Activated T-cell treated with anti-CD3 and anti-CD28 coated beads, Interleukin-2, amount 50 U/mL, for 1 hour (primary cell): Measurements from ENCODE around the gene PDK3.

Experiments
- DNase-seq: peaks from one replicate; pipeline ENCODE4 v3.0.0-alpha.2; 2020

PDK3 gene

DNA sequence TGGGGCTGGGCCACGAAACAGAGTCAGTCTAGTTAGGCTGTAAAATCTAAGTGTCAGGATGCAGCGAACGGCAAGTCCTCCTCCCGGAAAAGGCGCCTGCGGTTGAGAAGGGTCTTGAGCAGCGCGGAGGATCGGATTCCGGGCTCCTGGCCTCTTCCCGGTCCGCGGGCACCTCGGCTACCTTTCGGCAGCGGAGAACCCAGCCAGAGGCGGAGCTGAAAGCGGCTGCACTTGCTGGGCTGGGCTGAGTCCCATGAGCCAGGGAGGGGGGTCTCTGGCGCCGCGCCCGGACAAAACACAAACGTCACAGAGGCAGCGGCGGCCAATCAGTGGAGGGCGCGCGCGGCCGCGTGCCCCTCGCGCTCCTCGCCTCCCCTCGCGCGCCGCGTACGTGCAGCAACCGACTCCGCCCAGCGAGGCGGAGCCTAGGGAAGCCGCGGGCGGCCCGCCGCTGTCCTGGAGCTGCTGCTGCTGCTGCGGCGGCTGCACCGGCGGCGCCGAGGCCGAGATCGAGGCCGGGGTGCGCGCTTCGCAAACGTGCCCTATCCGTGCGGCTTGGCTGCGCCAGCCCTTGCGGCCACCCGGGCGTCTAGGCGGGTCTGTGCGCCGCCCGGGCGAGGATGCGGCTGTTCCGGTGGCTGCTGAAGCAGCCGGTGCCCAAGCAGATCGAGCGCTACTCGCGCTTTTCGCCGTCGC lies at the start of gene PDK3:
Gene PDK3 (plus strand): TSS at position 451 of the 696 bp plus-strand sequence. CDS start 170 bp downstream, at position 621.
- peak; percentile 88 for DNase-seq

- DNase-seq, result no peak
Measured at GRCh38 chrX:24415921-24416320, 49.2 kb upstream of the PDK3 start.

- DNase-seq, result no peak
Measured at GRCh38 chrX:24423960-24424359, 41.1 kb upstream of the PDK3 start.

GRCh38 chrX:24424948-24425347 lies 40.1 kb upstream of the PDK3 start:
- DNase-seq, result no peak

- no peak for DNase-seq
Measured at GRCh38 chrX:24425806-24426205, 39.3 kb upstream of the PDK3 start.

DNA sequence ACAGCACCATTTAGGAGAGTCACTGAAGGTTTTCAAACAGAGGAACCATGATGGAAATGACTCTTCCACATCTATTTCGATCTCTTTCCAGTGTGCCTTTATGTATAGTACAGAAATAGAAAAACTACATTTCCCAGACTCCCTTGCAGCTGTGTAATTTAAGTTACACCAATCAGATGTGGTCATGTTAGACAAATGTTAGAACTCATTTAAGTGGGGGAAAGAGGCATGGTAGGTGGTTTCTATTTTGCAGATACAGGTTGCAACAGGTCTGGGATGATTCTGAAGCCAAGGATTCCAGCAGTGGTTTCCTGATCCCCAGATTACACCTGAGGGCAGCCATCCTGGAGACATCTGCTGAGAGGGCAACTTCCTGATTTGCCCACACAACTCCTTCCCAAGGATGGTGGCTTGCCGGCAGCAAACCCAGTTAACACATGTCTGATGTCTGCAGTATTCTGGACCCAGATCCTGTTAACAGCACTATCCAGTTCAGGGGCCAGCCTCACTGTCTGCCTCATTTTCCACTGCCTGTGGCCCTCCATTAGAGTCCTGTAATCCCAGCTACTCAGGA lies 38.7 kb upstream of the PDK3 start:
- no peak for DNase-seq

DNA sequence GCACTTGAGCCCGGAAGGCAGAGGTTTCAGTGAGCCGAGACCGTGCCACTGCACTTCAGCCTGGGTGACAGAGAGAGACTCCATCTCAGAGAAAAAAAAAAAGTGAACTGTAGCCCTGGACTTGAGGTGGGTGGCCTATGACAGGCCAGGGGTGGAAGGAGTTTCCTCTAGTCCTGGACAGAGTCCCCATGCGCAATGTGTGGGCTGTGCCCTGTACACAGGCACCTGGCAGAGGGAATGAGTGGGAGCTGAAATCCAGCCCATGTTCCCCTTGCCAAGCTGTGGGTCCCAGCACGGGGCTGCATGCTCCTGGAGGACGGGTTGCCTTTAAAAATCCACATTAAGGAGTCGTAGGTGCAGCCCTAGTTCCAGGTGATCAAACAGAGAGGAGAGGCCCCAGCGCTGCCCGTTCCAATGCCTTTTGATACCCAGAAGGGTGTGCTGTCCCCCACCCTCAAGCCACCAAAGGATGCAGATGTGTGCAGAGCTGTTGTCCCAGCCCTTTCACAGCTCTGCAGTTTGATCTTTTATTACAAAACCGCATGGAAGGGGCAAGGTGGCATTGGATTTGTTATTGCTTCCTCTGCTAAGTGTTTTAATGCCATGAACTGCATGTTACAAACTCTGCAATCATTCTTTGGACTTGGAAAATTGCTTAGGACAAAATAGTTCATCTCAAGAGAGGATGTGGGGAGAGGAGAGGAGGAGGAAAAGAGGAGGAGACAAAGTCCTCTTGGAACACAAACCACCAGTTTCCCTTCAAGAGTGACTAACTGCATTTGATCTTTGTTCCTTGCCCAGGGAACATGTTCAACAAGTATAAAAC lies 38.0 kb upstream of the PDK3 start:
- no peak for DNase-seq

DNA sequence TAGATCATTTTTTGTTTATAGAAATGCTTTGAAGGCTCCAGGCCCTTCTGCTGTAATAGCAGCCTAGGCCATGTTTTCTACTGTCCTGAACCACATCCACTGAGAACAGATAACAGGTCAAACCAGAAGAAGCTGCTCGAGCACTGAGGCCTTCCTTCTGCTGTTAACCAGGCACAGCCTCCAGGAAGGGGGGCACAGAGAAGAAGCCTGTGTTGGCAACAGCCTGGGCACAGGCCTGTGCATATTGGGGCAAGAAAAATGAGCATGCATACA lies 37.4 kb upstream of the PDK3 start:
- no peak for DNase-seq

- no peak for DNase-seq
Measured at GRCh38 chrX:24428516-24428915, 36.6 kb upstream of the PDK3 start.

- no peak for DNase-seq
Measured at GRCh38 chrX:24435060-24435459, 30.0 kb upstream of the PDK3 start.

DNA sequence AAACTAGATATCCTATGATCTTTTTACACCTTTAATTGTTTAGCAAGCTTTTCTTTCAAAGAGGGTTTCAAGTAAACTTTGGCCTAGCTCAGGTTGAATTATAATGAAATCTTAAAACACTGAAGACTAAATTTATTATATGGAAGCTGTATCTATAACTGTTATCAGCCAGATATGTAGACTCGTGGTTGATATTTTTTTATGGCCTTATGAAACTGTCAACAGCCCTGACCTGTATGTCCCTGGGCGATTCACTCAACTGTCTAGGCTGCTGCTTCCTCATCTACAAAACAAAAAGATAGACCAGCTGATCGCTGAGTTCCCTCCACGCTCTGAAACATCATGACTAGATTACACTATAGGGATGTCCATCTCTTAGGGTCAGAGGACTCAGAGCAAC lies 21.2 kb upstream of the PDK3 start:
- DNase-seq, result no peak

- DNase-seq, result no peak
Measured at GRCh38 chrX:24444645-24445044, 20.4 kb upstream of the PDK3 start.

DNA sequence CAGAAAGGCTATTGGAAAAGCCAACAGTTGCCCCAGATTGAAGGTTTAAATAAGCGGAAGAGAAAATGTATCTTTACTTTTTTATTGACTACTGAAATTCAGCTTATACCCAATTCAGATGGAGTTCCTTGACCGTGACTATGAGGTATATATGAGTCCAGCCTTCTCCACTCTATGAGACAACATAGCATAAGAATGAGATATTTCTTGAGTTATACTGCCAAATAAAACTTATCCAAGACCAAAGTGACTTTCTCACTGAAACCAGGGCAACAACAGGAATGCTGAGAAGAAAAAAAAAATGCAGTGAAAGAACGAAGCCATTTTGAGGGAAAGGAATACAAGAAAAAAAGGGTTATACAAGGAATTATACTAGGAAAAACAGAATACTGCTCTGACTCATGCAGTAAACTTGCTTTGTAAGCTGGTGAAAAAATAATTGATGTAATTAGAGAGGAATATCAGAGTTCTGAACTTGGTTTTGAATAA lies 16.3 kb upstream of the PDK3 start:
- DNase-seq, result no peak

GRCh38 chrX:24463077-24463476 lies 2.0 kb upstream of the PDK3 start:
- no peak for DNase-seq

- DNase-seq, result no peak
Measured at GRCh38 chrX:24464498-24464835, 619 bp upstream of the PDK3 start.

DNA sequence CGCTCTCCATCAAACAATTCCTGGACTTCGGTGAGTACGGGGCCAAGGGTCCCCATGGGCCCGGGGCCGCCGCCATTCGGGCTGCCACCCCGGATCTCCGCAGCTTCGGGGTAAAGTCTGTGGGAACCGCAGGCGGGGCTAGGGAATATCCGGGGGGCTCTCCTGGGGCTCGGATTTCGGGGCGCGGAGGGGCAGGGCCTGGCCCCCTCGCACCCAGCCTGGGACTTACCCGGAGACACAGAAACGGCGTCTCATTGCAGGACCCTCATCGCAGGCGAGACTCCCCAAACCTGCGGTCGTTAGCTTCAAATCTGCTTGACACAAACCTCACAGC lies 413 bp downstream of the PDK3 start:
- DNase-seq, result no peak

GRCh38 chrX:24466025-24466424 lies 939 bp downstream of the PDK3 start:
- no peak for DNase-seq

DNA sequence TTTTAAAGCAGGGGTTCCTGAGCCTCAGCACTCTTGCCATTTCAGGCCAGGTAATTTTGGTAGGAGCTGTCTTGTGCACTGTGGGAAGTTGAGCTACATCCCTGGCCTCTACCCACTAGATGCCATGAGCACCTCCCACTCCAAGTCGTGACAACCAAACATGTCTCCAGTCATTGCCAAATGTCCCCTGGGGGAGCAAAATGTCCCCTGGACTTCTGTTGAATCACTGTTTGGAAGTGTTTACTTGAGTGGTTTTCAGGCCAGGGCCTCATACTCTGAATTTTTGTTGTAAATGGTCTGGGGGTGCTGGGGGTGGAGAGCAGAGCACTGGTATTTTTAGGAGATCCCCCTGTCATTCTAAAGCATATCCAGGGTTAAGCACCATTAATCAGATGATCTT lies 3.2 kb downstream of the PDK3 start:
- no peak for DNase-seq

- no peak for DNase-seq
Measured at GRCh38 chrX:24471808-24472207, 6.7 kb downstream of the PDK3 start.

DNA sequence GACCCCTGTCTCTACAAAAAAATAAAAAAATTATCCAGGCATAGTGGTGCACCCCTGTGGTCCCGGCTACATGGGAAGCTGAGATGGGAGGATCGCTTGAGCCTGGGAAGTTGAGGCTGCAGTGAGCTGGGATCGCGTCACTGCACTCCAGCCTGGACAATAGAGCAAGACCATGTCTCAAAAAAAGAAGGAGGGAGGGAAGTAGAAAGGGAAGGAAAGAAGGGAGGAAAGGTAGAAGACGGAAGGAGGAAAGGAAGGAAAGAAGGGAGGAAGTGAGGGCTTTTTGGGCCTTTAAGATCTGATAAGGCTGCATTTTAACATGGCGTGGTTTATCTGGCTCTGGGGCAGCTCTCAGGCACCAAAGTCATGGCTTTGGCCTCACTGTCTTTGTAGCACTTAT lies 10.4 kb downstream of the PDK3 start:
- no peak for DNase-seq

DNA sequence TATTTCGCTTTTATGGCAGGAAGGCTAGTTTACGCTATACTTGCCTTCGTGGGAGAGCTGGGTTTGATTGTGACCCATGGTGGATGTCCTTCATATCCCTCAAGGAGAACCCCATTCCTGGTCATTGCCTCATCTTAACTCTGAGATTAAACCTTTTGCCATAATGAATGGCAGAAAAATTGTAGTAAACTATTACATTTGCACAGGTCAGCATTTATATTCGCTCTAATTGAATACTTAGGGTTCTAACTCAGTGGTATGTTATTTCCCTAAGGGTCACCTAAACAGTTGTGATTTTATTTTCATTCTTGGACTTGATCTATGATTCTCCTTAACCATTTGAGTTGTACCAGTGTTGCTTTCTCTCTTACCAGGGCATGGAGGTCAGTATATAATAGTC lies 13.4 kb downstream of the PDK3 start:
- no peak for DNase-seq

- DNase-seq, result peak; percentile 57
Measured at GRCh38 chrX:24479924-24480323, 14.8 kb downstream of the PDK3 start.

DNA sequence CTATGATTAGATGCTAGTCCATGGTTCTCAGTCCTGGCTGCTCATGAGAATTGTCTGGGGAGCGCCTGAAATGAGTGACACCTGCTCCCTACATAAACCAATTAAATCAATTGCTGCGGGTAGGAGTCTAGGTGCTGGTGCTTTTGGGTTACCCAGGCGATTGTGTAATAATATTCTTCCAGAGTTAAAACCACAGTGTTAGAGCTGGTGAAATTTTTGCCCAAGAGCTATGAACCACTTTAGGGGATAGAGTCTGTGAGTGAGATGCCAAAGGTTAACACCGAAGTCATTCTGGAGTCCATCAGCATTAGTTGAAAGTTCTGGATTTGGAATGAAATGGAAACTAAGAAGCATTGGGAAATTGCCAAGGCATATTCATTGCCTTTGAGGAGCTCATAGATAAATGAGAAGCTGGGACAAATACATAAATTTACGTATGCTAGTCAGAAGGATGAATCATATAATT lies 15.3 kb downstream of the PDK3 start:
- no peak for DNase-seq

DNA sequence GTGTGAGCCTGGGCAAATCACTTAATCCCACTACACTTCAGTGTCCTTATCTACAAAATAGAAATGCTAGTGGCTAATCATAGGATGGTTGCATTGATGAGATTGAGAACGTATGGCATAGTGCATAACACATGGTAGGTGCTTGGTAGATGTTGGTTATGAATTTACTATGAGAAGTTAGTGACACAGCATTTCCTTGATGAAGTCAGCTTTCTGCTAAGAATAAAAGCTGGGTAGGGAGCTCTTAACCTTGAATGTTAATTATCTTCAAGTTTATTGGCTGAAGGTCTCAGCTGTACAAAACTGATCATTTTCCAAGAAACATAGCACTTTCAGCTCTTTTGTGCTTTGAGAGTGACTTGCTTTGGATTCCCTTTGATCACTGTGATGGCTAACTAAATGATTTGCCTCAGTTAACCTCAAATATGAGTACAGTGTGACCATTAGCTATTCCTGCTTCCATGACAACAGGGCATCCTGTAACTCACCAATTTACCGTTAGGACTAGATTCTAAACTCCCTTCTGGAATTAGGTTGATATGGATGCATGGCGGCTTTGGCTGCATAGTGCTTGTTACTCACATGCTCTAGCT lies 17.8 kb downstream of the PDK3 start:
- DNase-seq, result no peak
